ENCODE results near the gene BEX2. TPM values are rescaled to one million over a fixed set of nuclear protein-coding genes. Genes with fewer than 3 reads are reported as not detected.

BEX2 gene
- total and polyA plus RNA-seq, 10 of the 15 experiments (the other 5 are each of a cell fraction or from before 2014, with no cell fraction given), result 0.33 to 2.8 (median 0.85) TPM

DNA sequence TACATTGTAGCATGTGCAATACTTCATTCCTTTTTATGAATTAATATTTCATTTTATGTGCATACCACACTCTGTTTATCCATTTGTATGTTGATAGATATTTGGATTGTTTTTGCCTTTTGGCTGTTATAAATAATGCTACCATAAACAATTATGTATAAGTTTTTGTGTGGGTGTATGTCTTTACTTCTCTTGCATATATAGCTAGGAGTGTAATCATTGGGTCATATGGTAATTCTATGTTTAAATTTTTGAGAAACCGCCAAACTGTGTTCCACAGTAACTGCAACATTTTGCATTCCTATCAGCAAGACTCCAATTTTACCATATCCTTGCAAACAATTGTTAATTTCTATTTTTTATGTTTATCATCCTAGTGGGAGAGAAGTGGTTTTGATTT, 31.2 kb downstream of the BEX2 start (continued):
- TF ChIP-seq POU2F2 (IDR thresholded peaks at IDR 0.05; ENCODE audit: borderline replicate concordance, low read depth, low read length), result no peak

DNA sequence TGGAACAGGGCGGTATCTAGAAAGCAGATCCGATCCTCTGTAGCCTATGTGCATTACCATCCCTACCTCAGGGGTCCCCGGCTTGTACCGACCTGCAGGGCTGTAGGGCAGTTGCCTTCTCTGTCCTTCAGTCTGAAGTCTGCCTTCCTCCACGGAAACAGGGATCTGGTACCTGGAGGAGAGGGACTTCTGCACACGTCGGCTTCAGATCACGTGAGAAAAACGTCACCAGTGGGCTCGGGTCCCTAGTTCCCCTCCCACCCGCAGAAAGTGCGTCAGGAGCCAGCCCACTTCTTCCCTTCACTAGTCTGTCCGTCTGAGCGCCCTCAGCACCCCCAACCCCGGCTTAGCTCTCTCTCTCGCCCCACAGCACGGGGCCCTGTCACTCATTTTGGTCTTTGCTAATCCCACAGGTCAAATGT, 34.2 kb downstream of the BEX2 start, which contains the start of gene TCEAL5:
Gene TCEAL5, minus strand, starts transcription at position 170 of the 422 bp plus-strand sequence. CDS start 2,187 bp downstream, outside the sequence.
- ChIA-PET SMC1A (ENCODE audit: uncharacterized antibody, unreplicated experiment) (interaction anchor here (0.7 kb wide), 1 partner anchor 21 kb away, joined by 3 read pairs; no protein-coding TSS in a partner anchor), POLR2A (no interaction called here), CTCF (interaction anchor here (0.7 kb wide), 1 partner anchor 67 kb away, joined by 3 read pairs; no protein-coding TSS in a partner anchor), RAD21 (ENCODE audit: unreplicated experiment) (no interaction called here)
- TF ChIP-seq PAX5 (IDR thresholded peaks at IDR 0.05; ENCODE audit: borderline replicate concordance, low read depth, low read length), result no peak
- TF ChIP-seq ZNF274 (IDR thresholded peaks at IDR 0.05; ENCODE audit: insufficient read depth, insufficient read length), result no peak
- ATAC-seq (no peak), FAIRE-seq (no peak), DNase-seq (ENCODE audit: low read depth, low spot score) (no peak)
- peaks cover 0 to 3% of the 10 kb centered on the region in 2 experiments; a peak in 2 of 4 replicates for H3K27me3 ChIP-seq (replicated peaks in 1 of 2; ENCODE audit: control insufficient read depth in 2 of 2, insufficient read depth in 2 of 2, low read length in 1 of 2)
- no peak within 1 kb of the TSS for H3K27ac ChIP-seq (ENCODE audit: control insufficient read depth, insufficient read depth)
- H3K9me3 ChIP-seq (replicated peaks; ENCODE audit: control insufficient read depth, insufficient read depth, low read length), result no peaks in the 10 kb centered on the region
- in situ Hi-C loops (cut with MboI) (no loop called here), intact Hi-C loops (cut with micrococcal nuclease; ENCODE audit: unreplicated experiment) (no loop called here)
- no peak within 1 kb of the TSS for H2AFZ ChIP-seq (ENCODE audit: control insufficient read depth, low read depth, low read length)
- no peak within 1 kb of the TSS for H3K4me3 ChIP-seq
- no TSS peak for BruUV-seq (replicated peaks)
- H3K9ac ChIP-seq (ENCODE audit: control insufficient read depth, insufficient read depth, low read length), result no peak within 1 kb of the TSS
- 9% methylated on average over 16 of the region's 17 CpGs for WGBS (ENCODE audit: insufficient coverage, insufficient replicate concordance, low lambda C conversion rate, missing lambda C conversion rate)
- no peak within 1 kb of the TSS for H3K4me2 ChIP-seq (ENCODE audit: control insufficient read depth, insufficient read depth)
- no peaks in the 10 kb centered on the region for H4K20me1 ChIP-seq (ENCODE audit: control insufficient read depth, insufficient read depth)
- H3K79me2 ChIP-seq (ENCODE audit: control insufficient read depth, insufficient read depth, low read length), result no peaks in the 10 kb centered on the region
- no peaks in the 10 kb centered on the region for H3K36me3 ChIP-seq (ENCODE audit: control insufficient read depth in 2 of 2, insufficient read depth in 2 of 2, low read length in 1 of 2)
- no peaks in the 10 kb centered on the region for H3K4me1 ChIP-seq (ENCODE audit: control insufficient read depth, insufficient read depth, low read length)

DNA sequence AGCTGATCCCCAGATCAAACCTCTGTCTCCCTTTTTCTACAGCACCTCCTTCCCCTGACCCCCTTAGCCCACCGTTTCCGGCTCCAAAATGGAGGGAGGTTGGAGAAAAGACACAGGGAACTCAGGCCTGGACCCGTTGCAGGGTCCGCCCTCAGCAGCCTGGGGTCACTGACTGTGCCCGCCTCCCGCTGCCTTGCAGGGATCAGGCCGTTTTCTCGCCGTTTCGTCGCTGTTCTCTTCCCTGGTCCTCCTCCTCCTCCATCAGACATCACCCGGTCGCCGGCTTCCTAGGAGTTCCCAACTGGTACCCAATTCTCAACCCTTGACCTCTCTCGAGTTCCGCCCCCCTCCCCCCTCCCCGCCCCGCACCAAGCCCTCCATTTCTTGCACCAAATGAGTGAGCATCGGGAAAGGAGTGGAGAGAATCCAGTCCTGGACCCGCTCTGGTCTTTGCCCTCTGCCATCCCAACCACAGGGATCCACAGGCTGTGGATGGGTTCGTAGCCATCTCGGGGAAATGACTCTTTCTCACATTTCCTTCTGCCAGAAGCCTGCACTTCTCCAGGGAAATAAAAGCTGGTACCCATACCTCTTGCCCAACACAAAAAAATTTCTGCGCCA, 34.7 kb downstream of the BEX2 start:
- no peaks in the 10 kb centered on the region for H3K9me3 ChIP-seq (replicated peaks; ENCODE audit: control insufficient read depth, insufficient read depth, low read length)
- ATAC-seq (no peak), FAIRE-seq (no peak), DNase-seq (ENCODE audit: low read depth, low spot score) (no peak)
- intact Hi-C loops (cut with micrococcal nuclease; ENCODE audit: unreplicated experiment), result no loop called here
- H3K9ac ChIP-seq (ENCODE audit: control insufficient read depth, insufficient read depth, low read length), result no peak overlapping the region
- ChIA-PET CTCF (no interaction called here), RAD21 (ENCODE audit: unreplicated experiment) (no interaction called here), SMC1A (ENCODE audit: uncharacterized antibody, unreplicated experiment) (no interaction called here), POLR2A (no interaction called here)
- no peaks in the 10 kb centered on the region for H3K4me1 ChIP-seq (ENCODE audit: control insufficient read depth, insufficient read depth, low read length)
- H3K27ac ChIP-seq (ENCODE audit: control insufficient read depth, insufficient read depth), result no peak overlapping the region
- peaks cover 0 to 3% of the 10 kb centered on the region in 2 experiments; a peak in 2 of 4 replicates for H3K27me3 ChIP-seq (replicated peaks in 1 of 2; ENCODE audit: control insufficient read depth in 2 of 2, insufficient read depth in 2 of 2, low read length in 1 of 2)
- H4K20me1 ChIP-seq (ENCODE audit: control insufficient read depth, insufficient read depth), result no peaks in the 10 kb centered on the region
- no TSS peak for BruUV-seq (replicated peaks)
- H3K36me3 ChIP-seq (ENCODE audit: control insufficient read depth in 2 of 2, insufficient read depth in 2 of 2, low read length in 1 of 2), result no peaks in the 10 kb centered on the region
- no peak overlapping the region for H3K4me3 ChIP-seq
- no peak for TF ChIP-seq POLR2A (IDR thresholded peaks at IDR 0.05; ENCODE audit: low read depth, low read length)
- H3K79me2 ChIP-seq (ENCODE audit: control insufficient read depth, insufficient read depth, low read length), result no peaks in the 10 kb centered on the region
- H3K4me2 ChIP-seq (ENCODE audit: control insufficient read depth, insufficient read depth), result no peak overlapping the region
- in situ Hi-C loops (cut with MboI), result no loop called here
- H2AFZ ChIP-seq (ENCODE audit: control insufficient read depth, low read depth, low read length), result no peak overlapping the region
- 22% methylated on average over 14 of the region's 23 CpGs for WGBS (ENCODE audit: insufficient coverage, insufficient replicate concordance, low lambda C conversion rate, missing lambda C conversion rate)
